Esophagus (tissue), 2 donors: ENCODE measurements around the gene PDE7B. TPM values are rescaled to one million over a fixed set of nuclear protein-coding genes. Genes with fewer than 3 reads are reported as not detected.

Source experiments
- H3K27ac ChIP-seq, 2 donors: one replicate each; pipeline ENCODE4 v1.5.1; 2013; ENCODE audit warnings: low read depth in 2 of 2, mild to moderate bottlenecking in 2 of 2, inconsistent platforms in 1 of 2, low read length in 1 of 2, moderate library complexity in 1 of 2
- H3K27me3 ChIP-seq, 2 donors: one replicate each; pipeline ENCODE4 v1.6.1; 2013; ENCODE audit warnings: low read length in 2 of 2, control low read depth in 1 of 2, mild to moderate bottlenecking in 1 of 2; ENCODE audit not compliant: insufficient read depth in 2 of 2, control insufficient read depth in 1 of 2
- H3K36me3 ChIP-seq, 2 donors: one replicate each; pipeline ENCODE4 v1.6.1; 2013; ENCODE audit warnings: low read length in 1 of 2; ENCODE audit not compliant: control insufficient read depth in 2 of 2, insufficient read depth in 2 of 2
- H3K4me1 ChIP-seq, 2 donors: one replicate each; pipeline ENCODE4 v1.6.1; 2013; ENCODE audit warnings: low read length in 1 of 2; ENCODE audit not compliant: control insufficient read depth in 2 of 2, insufficient read depth in 2 of 2
- H3K4me3 ChIP-seq, 2 donors: one replicate each; pipeline ENCODE4 v1.5.1; 2013; ENCODE audit warnings: low read length in 2 of 2, mild to moderate bottlenecking in 2 of 2, low read depth in 1 of 2, moderate library complexity in 1 of 2
- H3K9me3 ChIP-seq, 2 donors: one replicate each; pipeline ENCODE4 v1.6.1; 2013; ENCODE audit warnings: mild to moderate bottlenecking in 2 of 2, low read depth in 1 of 2, low read length in 1 of 2, moderate library complexity in 1 of 2; ENCODE audit not compliant: control insufficient read depth in 2 of 2, insufficient read depth in 1 of 2
- WGBS, 2 donors: extraction: QIAGEN DNeasy Blood & Tissue Kit; methylation state at CpG; one replicate each; pipeline ENCODE4 v1.1.7; 2013; 5-methylcytosine and 5-hydroxymethylcytosine counted together
- polyA plus RNA-seq, 2 donors: library from polyadenylated mRNA; stranded (reverse); fragments of 200-250 nt; gene quantifications; one replicate each; pipeline ENCODE4 v1.2.3, GENCODE V29; 2013
- donor health status: healthy with polysubstance abuse.
- donor health status: Bipolar disorder and iron deficiency.

PDE7B gene
- polyA plus RNA-seq, 2 donors, result 0.18 to 0.64 TPM

DNA sequence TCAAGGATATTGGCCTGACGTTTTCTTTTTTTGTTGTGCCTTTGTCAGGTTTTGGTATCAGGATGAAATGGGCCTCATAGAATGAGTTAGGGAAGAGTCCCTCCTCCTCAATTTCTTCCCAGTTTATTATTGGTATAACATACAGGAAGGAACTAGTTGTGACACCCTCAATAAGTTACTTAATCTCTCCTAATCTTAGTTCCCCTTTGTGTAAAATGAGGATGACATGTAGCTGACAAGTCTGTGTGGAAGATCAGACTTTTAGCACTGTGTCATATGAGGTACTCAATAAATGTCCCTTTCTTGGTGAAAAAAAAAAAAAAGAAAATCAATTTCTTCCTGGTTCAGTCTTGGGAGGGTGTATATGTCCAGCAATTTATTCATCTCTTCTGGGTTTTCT is 155.8 kb downstream of the PDE7B start:
- Histone ChIP-seq H3K4me1 (no peaks in the 10 kb centered on the region), H3K9me3 (no peaks in the 10 kb centered on the region), H3K36me3 (no peaks in the 10 kb centered on the region), H3K27me3 (no peaks in the 10 kb centered on the region), H3K4me3 (no peak overlapping the region), H3K27ac (no peak overlapping the region)
- 60% methylated on average over 1 of the region's 1 CpG for WGBS, 2 donors

DNA sequence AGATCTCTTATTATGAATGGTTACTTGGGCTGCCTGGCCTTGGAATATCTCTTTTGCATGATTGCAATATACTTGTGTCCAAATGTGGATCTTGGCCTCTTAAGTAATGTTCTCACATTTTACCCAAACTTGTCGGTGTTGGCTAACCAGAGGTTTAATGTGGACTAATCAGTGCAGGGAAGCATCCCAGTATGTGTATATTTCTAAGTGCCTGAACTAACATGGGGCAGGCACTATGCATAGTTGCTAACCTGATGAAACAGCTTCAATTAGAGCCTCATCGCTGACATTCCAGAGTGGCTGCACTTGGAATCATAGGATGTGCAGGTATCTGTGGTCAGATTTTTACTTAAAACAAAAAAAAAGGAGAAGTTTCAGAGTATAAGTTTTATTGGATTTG is 160.0 kb downstream of the PDE7B start:
- Histone ChIP-seq H3K4me1 (no peaks in the 10 kb centered on the region), H3K27me3 (no peaks in the 10 kb centered on the region), H3K27ac (no peak overlapping the region), H3K36me3 (no peaks in the 10 kb centered on the region), H3K9me3 (no peaks in the 10 kb centered on the region), H3K4me3 (no peak overlapping the region)
- WGBS, 2 donors, result 86 to 90% methylated on average over 2 of the region's 2 CpGs

DNA sequence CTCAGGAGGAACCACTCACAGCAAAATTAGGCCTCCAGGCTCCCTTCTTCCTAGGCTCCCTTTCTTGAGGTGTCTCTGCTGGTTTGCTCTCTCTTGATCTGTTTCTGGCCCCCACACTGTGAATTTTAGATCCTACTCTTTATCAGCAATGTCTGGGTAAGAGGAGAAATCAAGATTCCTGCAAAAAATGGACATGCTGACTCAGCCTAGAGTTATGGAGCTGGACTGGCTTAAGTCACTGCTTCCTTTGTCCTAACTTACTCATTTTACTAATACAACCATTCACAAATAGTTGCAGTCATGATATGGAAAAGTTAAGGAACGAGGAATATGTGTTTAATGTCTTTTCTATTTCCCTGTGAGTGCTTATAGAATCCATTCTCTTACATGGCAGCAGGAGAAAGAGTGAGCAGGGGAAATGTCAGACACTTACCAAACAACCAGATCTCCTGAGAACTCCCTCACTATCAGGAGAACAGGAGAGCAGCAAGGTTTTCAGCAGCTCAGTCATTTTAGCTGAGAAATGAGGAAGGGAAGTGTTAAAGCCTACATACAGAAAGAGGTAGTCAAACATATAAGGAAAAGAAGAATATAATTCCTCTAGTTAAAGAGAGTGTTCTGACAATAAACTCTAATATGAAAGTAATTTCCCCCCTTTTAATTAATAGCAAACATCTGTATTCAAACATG is 160.8 kb downstream of the PDE7B start:
- no peaks in the 10 kb centered on the region for H3K4me1 ChIP-seq
- no peak overlapping the region for H3K27ac ChIP-seq
- H3K9me3 ChIP-seq, result no peaks in the 10 kb centered on the region
- WGBS, 2 donors, result 79 to 89% methylated on average over 1 of the region's 1 CpG
- H3K27me3 ChIP-seq, result no peaks in the 10 kb centered on the region
- no peaks in the 10 kb centered on the region for H3K36me3 ChIP-seq
- no peak overlapping the region for H3K4me3 ChIP-seq

DNA sequence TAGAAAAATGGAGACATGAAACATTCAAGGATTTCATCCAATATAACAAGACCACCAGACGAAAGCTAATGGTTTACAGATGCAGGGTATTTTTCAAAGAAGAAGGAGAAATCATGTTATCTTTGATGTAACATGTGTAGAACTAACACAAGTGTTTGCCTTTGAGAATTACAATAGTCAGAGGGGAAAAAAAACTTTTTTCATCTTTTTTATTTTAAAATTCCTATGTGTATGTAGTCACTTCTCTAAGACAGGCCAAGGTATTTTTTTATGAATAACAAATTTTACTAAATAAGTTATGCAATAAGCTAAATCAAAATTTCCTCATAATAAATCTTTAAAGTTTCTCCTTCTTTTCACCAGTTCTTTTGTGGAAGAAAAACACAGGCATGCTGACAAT is 161.4 kb downstream of the PDE7B start:
- no peak overlapping the region for H3K27ac ChIP-seq
- no peaks in the 10 kb centered on the region for H3K36me3 ChIP-seq
- no peak overlapping the region for H3K4me3 ChIP-seq
- no peaks in the 10 kb centered on the region for H3K4me1 ChIP-seq
- no peaks in the 10 kb centered on the region for H3K9me3 ChIP-seq
- WGBS, 2 donors, result 76 to 95% methylated on average over 1 of the region's 1 CpG
- H3K27me3 ChIP-seq, result no peaks in the 10 kb centered on the region

DNA sequence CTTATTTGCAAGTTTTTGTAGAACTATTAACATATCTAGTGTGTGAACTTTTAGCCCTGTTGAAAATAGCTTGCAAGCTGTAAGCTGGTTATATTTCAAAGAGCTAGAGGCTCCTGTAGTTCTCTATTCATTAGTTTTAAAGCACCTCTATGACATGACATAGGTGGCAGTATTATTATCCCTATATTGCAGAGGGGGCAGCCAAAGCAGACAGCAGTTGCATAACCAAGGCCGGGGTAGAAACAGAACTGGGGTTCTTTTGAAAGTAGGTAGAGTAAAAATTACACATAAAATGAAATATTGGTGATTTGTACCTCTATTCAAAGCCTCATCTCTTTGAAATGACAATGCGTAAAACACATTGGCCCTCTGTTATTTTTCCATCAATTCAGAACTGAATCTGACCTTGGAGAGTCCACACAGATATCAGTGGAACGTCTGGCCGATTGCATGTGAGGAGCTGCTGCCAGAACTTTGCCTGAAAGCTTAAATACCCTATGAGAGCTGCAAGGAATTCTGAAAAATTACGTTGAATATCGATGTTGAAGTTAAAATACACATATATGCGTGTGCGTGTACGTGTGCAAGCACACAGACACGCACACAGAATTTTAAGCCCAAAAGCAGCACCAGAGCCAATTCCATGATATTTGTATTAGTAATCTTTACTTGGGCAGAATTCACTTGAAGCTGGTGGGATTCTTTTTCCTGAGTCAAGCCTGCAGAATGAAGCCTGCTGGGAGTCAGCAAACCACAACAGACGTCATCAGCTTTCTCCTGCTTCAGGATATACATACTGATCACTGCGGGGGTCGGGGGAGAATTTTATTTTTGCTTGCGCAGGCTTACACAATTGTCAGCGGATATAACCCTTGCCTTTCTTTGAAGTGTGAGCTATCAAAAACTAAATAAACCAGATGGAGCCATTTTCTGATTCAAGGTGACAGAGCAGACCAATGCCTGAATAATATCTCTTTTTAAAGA is 163.2 kb downstream of the PDE7B start:
- 73 to 78% methylated on average over 15 of the region's 15 CpGs for WGBS, 2 donors
- Histone ChIP-seq H3K4me3 (no peak overlapping the region), H3K9me3 (no peaks in the 10 kb centered on the region), H3K27ac (no peak overlapping the region), H3K4me1 (no peaks in the 10 kb centered on the region), H3K27me3 (no peaks in the 10 kb centered on the region), H3K36me3 (no peaks in the 10 kb centered on the region)

DNA sequence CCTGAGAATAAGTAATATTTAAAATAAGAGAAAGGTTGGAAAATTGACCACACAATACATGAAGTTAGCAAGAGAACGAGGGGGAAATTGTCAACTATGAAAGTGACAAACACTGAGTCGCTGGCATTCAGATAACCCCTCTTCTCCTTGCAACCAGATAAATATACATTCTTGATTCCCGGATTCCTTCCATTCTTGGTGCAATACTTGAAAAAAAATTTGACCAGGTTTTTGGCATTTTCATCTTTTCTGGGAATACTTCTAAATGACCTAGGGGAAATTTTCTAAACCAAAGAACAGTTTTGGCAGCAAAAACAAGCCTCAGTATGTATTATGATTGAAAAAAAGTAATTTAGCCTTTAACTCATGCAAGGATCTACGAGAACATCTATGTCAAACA is 164.0 kb downstream of the PDE7B start:
- 72 to 82% methylated on average over 4 of the region's 4 CpGs for WGBS, 2 donors
- Histone ChIP-seq H3K27me3 (no peaks in the 10 kb centered on the region), H3K27ac (no peak overlapping the region), H3K9me3 (no peaks in the 10 kb centered on the region), H3K36me3 (no peaks in the 10 kb centered on the region), H3K4me1 (no peaks in the 10 kb centered on the region), H3K4me3 (no peak overlapping the region)

DNA sequence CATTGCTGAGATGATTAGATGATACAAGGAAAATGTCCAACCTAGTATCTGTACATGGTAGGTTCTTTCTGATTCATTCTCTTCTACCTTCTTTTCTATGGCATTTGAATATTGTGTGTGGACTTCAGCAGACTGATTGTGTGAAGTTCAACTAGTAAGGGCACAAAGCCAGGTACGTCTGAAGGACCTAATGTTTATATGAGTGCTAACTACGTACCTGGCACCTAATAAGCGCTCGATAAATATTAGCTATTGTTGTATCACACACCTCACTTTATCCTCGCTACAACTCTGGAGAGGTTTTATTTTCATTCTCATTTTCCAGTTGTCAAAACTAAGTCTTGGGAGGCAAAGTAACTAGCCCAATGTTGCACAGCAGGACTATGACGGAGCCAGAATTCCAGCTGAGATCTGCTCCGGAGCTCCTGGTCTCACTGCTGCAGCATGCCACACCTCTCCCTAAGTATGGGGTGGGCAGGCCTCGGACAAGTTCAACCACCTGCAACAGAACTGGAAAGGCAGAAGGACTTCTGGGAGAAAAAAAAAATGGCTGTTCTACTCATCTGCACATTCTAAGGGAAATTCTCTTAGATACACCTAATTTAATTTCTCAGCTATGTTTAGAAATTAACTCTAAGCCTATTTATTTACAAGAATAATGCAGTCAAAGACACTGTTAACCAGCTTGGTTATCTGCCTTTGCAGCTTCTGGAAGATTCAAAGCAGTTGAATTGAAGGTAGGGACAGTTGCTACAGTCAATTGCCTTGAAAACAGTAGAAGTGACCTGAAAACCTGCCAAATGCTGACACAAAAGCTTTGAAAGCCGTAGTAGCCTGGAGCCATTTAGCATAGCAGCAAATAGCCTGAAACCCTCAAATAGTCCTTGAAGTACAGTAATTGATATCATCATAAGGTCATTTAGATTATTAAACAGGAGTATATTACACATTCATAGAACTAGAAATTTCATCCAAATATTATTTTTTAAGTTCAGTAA is 165.0 kb downstream of the PDE7B start:
- H3K27me3 ChIP-seq, result no peaks in the 10 kb centered on the region
- no peak overlapping the region for H3K4me3 ChIP-seq
- no peaks in the 10 kb centered on the region for H3K9me3 ChIP-seq
- no peak overlapping the region for H3K27ac ChIP-seq
- WGBS, 2 donors, result 78 to 86% methylated on average over 9 of the region's 9 CpGs
- H3K4me1 ChIP-seq, result no peaks in the 10 kb centered on the region
- no peaks in the 10 kb centered on the region for H3K36me3 ChIP-seq

DNA sequence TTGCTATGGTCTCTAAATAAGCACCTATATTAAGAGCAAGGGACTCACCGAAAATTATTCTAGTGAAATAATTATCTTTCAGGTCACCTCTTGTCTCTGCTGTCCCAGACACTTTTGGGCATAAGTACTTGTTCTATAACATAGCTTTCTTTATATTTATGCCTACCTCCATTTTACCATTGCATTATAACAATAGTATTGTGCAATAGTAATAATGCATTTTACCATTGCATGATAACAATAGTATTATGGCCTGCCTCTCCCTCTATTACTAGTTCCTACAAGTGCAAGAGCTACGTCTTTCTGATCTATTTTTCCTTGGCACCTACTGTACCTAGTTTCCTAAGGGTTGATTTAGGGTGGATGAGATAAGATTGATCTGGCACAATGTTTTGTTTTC is 169.2 kb downstream of the PDE7B start:
- Histone ChIP-seq H3K4me1 (no peaks in the 10 kb centered on the region), H3K9me3 (no peaks in the 10 kb centered on the region), H3K4me3 (no peak overlapping the region), H3K27ac (no peak overlapping the region), H3K27me3 (no peaks in the 10 kb centered on the region), H3K36me3 (no peaks in the 10 kb centered on the region)
- 74 to 88% methylated on average over 2 of the region's 2 CpGs for whole genome bisulfite sequencing, 2 donors

DNA sequence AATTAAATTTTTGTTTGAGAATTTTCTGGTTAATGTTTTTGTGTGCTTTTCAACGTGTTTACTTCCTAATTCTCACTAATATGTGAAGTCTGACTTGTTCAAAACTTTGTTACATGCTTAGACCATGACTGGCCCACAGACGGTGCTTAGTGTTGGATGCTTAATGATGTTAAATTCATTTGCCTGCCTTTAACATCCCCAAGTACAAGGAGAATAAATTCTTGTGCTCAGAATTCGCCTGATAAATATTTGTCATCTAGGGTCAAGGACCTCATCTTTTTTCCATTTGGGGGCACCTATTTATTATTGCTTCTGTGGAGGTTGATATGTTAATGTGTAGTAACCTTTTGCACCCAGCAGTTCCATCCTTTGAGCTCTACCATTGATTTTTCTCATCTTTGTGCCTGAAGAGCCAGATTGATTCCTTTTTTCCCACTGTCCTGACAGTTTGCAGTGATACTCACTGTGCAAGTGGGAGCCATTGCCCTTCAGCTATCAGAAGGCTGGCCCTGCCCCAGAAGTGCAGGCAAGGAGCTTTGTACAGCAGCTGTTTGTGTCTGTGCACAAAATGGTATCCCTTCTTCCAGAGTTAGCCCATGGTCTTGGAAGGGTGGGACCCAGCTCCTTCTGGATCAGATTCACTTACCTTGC is 170.8 kb downstream of the PDE7B start:
- WGBS, 2 donors, result 74 to 76% methylated on average over 3 of the region's 3 CpGs
- H3K36me3 ChIP-seq, result no peaks in the 10 kb centered on the region
- no peaks in the 10 kb centered on the region for H3K4me1 ChIP-seq
- H3K4me3 ChIP-seq, result no peak overlapping the region
- H3K27me3 ChIP-seq, result no peaks in the 10 kb centered on the region
- no peak overlapping the region for H3K27ac ChIP-seq
- H3K9me3 ChIP-seq, result no peaks in the 10 kb centered on the region
